GM12873 (cell line): ENCODE results near the gene EPB41L1.

Source experiments
- TF ChIP-seq, protein P1 (sequence below): IDR thresholded peaks from 2 replicates; pipeline ENCODE4 v1.5.1; 2012; ENCODE audit warnings: low read depth, mild to moderate bottlenecking, moderate library complexity, low read length, control low read depth; ENCODE audit not compliant: insufficient read depth; ENCODE audit errors: missing control alignments

EPB41L1 gene

GRCh38 chr20:36155991-36156390 is 1.5 kb downstream of the EPB41L1 start:
- TF ChIP-seq, protein P1, sequence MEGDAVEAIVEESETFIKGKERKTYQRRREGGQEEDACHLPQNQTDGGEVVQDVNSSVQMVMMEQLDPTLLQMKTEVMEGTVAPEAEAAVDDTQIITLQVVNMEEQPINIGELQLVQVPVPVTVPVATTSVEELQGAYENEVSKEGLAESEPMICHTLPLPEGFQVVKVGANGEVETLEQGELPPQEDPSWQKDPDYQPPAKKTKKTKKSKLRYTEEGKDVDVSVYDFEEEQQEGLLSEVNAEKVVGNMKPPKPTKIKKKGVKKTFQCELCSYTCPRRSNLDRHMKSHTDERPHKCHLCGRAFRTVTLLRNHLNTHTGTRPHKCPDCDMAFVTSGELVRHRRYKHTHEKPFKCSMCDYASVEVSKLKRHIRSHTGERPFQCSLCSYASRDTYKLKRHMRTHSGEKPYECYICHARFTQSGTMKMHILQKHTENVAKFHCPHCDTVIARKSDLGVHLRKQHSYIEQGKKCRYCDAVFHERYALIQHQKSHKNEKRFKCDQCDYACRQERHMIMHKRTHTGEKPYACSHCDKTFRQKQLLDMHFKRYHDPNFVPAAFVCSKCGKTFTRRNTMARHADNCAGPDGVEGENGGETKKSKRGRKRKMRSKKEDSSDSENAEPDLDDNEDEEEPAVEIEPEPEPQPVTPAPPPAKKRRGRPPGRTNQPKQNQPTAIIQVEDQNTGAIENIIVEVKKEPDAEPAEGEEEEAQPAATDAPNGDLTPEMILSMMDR = no peak

DNA sequence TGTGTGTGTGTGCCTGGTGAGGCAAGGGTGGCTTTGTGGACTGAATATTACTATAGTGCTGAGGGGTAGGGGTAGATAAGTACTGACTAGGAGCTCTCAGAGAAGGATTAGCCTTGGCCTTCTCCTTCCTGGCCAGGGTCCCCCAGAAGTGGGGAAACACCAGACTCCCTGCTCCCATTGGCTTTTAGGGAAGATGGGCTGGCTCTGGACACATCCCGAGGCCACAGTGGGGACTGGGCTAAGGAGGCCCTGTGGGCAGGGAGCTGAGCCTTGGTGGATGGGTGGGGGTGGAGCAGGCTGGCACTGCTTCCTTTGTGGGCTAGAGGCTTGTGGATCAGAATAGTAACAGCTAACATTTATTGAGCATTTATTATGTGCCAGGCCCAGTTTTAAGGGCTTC is 3.1 kb downstream of the EPB41L1 start:
- TF ChIP-seq, protein P1 = no peak

DNA sequence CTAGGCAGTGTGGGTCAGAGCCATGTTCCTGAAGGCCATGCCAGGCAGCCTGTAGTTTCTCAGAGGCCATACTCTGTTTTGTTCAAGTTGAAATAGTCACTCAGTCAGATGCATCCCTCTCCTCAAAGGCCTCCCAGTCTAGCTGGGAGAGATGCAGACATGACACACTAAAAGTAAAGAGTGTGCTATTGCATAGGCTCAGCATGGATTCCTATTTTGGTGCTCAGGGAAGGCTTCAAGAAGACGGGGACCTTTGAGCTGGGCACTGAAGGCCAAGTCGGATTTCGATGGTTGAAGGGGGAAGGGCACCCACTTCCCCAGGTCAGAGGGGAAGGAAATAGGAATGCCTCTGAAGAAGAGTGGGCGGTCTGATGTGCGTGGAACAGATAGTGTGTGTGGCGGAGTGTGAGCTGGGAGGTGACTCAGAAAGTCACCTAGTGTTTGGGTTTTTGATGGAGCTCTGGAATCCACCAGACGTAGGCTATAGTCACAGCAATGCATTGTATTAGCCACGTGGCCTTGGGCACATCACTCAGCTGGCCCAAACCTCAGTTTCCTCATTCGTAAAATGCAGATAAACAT is 3.7 kb downstream of the EPB41L1 start:
- TF ChIP-seq, protein P1 = no peak

DNA sequence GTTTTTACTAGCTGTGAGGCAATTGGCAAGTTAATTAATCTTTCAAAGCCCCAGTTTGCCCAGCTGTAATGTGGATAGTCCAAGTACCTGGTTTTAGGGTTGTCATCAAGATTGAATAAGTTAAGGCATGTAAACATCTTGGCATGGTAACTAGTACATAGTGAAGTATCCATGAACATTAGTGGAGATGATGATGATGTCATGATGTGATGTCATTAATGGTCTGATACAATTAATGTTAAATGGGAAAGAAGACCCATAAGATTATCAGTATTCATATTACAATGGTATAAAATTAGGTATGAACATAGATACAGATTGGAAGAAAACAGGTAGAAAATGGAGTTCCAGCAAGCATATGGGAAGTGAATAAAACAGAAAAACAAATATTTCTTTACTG is 5.3 kb downstream of the EPB41L1 start:
- TF ChIP-seq, protein P1 = no peak

DNA sequence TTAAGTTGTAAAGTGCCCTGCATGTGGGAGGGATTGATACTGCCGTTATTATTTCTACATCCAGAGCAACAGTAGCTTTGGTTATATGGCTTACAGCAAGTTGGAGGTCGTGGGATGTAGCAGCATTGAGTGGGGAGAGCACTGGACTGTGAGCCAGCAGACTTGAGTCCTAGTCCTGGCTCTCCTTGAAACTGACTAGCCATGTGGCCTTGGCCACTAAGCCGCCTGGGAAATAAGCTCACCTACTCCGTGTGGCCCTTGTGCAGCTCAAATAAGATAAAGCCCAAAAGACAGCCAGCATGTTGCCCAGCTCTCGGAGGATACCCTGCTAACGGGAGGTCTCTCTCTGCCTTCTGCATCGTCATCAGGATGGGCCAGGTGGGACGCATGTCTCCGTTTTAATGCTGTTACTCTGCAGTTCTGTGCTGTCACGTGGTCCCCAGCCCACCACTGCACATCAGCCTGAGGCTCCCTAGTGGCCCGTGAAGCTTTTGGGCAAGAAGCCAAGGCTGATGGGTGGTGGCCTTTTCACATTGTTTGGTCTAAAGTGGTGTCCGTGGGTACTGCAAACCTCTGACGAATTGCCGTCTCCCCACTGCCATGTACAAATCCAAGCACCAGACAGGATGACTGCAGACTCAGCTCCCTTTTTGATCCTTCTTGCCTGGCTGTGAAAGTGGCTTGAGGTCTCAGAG is 7.9 kb downstream of the EPB41L1 start:
- TF ChIP-seq, protein P1 = no peak

GRCh38 chr20:36167902-36168503 is 13.5 kb downstream of the EPB41L1 start:
- TF ChIP-seq, protein P1 = no peak

GRCh38 chr20:36170542-36171215 is 16.1 kb downstream of the EPB41L1 start:
- TF ChIP-seq, protein P1 = no peak
